Neural cell (in vitro differentiated cells): ENCODE measurements around the gene CCDC201.
"Not testable (repeated sequence)": the region's sequence is repeated elsewhere in the genome, so short reads cannot be mapped to it uniquely, and the experiment has no call there.

Source experiments
- EP300 ChIP-seq: fragments of 450-650 bp; conservative IDR thresholded peaks from 2 replicates; pipeline ENCODE4 v1.6.1; 2014; ENCODE audit warnings: antibody characterized with exemption, mild to moderate bottlenecking, moderate library complexity; ENCODE audit not compliant: poor library complexity, severe bottlenecking
- EZH2 ChIP-seq: fragments of 200-600, 300-800 bp; shearing (Covaris generic), sonication (generic); IDR thresholded peaks from 2 replicates; pipeline ENCODE4 v1.6.1; 2014; ENCODE audit warnings: antibody characterized with exemption, low read length, borderline replicate concordance, mild to moderate bottlenecking; ENCODE audit not compliant: insufficient read depth, poor library complexity, severe bottlenecking
- MXI1 ChIP-seq: fragments of 450-650 bp; conservative IDR thresholded peaks from 2 replicates; pipeline ENCODE4 v1.6.1; 2014; ENCODE audit warnings: antibody characterized with exemption, mild to moderate bottlenecking; ENCODE audit not compliant: poor library complexity, severe bottlenecking
- POLR2AphosphoS5 ChIP-seq: IDR thresholded peaks from 2 replicates; pipeline ENCODE4 v1.6.1; 2012
- RAD21 ChIP-seq: fragments of 450-650 bp; conservative IDR thresholded peaks from 2 replicates; pipeline ENCODE4 v1.6.1; 2014; ENCODE audit warnings: antibody characterized with exemption, mild to moderate bottlenecking, moderate library complexity
- SMC3 ChIP-seq: fragments of 450-650 bp; conservative IDR thresholded peaks from 2 replicates; pipeline ENCODE4 v1.6.1; 2014; ENCODE audit warnings: antibody characterized with exemption, mild to moderate bottlenecking, moderate library complexity; ENCODE audit not compliant: poor library complexity
- TAF1 ChIP-seq: IDR thresholded peaks from 2 replicates; pipeline ENCODE4 v1.6.1; 2012; ENCODE audit warnings: low read depth
- TF ChIP-seq, protein P1 (sequence below): fragments of 450-650 bp; IDR thresholded peaks from 2 replicates; pipeline ENCODE4 v1.5.1; 2014; ENCODE audit warnings: antibody characterized with exemption, mild to moderate bottlenecking, moderate library complexity; ENCODE audit not compliant: poor library complexity, severe bottlenecking
- TF ChIP-seq, protein P2 (sequence below): IDR thresholded peaks from 2 replicates; pipeline ENCODE4 v1.6.1; 2012; ENCODE audit warnings: borderline replicate concordance

DNA sequence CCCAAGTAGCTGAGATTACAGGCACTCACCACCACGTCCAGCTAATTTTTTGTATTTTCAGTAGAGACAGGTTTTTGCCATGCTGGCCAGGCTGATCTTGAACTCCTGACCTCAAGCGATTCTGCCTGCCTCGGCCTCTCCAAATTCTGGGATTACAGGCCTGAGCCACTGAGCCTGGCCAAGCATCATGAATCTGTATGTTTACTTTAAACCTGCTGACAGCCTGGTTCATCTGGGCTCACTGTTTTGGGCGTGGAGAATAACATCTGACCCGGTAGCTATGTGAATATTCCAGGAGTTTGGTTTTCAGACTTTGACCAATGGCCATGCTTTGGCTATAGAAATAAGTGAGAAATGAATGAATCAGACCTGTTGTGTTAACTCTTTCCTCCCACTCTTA, 26.3 kb downstream of the CCDC201 start:
- TF ChIP-seq, protein P1, sequence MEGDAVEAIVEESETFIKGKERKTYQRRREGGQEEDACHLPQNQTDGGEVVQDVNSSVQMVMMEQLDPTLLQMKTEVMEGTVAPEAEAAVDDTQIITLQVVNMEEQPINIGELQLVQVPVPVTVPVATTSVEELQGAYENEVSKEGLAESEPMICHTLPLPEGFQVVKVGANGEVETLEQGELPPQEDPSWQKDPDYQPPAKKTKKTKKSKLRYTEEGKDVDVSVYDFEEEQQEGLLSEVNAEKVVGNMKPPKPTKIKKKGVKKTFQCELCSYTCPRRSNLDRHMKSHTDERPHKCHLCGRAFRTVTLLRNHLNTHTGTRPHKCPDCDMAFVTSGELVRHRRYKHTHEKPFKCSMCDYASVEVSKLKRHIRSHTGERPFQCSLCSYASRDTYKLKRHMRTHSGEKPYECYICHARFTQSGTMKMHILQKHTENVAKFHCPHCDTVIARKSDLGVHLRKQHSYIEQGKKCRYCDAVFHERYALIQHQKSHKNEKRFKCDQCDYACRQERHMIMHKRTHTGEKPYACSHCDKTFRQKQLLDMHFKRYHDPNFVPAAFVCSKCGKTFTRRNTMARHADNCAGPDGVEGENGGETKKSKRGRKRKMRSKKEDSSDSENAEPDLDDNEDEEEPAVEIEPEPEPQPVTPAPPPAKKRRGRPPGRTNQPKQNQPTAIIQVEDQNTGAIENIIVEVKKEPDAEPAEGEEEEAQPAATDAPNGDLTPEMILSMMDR: not testable (repeated sequence)
- not testable (repeated sequence) for TF ChIP-seq SMC3, POLR2AphosphoS5, EZH2, EP300, MXI1, RAD21, TAF1
- TF ChIP-seq, protein P2, sequence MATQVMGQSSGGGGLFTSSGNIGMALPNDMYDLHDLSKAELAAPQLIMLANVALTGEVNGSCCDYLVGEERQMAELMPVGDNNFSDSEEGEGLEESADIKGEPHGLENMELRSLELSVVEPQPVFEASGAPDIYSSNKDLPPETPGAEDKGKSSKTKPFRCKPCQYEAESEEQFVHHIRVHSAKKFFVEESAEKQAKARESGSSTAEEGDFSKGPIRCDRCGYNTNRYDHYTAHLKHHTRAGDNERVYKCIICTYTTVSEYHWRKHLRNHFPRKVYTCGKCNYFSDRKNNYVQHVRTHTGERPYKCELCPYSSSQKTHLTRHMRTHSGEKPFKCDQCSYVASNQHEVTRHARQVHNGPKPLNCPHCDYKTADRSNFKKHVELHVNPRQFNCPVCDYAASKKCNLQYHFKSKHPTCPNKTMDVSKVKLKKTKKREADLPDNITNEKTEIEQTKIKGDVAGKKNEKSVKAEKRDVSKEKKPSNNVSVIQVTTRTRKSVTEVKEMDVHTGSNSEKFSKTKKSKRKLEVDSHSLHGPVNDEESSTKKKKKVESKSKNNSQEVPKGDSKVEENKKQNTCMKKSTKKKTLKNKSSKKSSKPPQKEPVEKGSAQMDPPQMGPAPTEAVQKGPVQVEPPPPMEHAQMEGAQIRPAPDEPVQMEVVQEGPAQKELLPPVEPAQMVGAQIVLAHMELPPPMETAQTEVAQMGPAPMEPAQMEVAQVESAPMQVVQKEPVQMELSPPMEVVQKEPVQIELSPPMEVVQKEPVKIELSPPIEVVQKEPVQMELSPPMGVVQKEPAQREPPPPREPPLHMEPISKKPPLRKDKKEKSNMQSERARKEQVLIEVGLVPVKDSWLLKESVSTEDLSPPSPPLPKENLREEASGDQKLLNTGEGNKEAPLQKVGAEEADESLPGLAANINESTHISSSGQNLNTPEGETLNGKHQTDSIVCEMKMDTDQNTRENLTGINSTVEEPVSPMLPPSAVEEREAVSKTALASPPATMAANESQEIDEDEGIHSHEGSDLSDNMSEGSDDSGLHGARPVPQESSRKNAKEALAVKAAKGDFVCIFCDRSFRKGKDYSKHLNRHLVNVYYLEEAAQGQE: not testable (repeated sequence)
